ENCODE measurements around the gene ARHGAP1.
"Not testable (repeated sequence)": the region's sequence is repeated elsewhere in the genome, so short reads cannot be mapped to it uniquely, and the experiment has no call there.

The ARHGAP1 gene

GRCh38 chr11:46718155-46719019 lies 18.0 kb upstream of the ARHGAP1 start:
- H3K36me3 ChIP-seq (ENCODE audit: insufficient read depth, low read length), result no peaks in the 10 kb centered on the region
- TF ChIP-seq POLR2AphosphoS5 (IDR thresholded peaks at IDR 0.05; ENCODE audit: borderline replicate concordance, low read depth, low read length) (no peak), FOXP2 (optimal IDR thresholded peaks at IDR 0.05; ENCODE audit: control extremely low read depth, extremely low read length, insufficient read depth) (no peak), EZH2 (IDR thresholded peaks at IDR 0.05) (no peak)
- DNase-seq (ENCODE audit: low read depth, low spot score), result no peak
- H3K27ac ChIP-seq, result no peak overlapping the region
- no peak overlapping the region for H3K9ac ChIP-seq (ENCODE audit: insufficient read length)
- no peak overlapping the region for H3K4me3 ChIP-seq
- H3K9me3 ChIP-seq (ENCODE audit: low read depth, low read length), result no peaks in the 10 kb centered on the region

GRCh38 chr11:46717825-46718154 lies 17.4 kb upstream of the ARHGAP1 start:
- H3K9me3 ChIP-seq (ENCODE audit: low read depth, low read length); H3K36me3 ChIP-seq (ENCODE audit: insufficient read depth, low read length); DNase-seq (ENCODE audit: low read depth, low spot score); H3K4me3 ChIP-seq; H3K27ac ChIP-seq; H3K9ac ChIP-seq (ENCODE audit: insufficient read length): not testable (repeated sequence)

- no peak overlapping the region for H3K4me3 ChIP-seq
- no peak for TF ChIP-seq POLR2AphosphoS5 (IDR thresholded peaks at IDR 0.05; ENCODE audit: borderline replicate concordance, low read depth, low read length)
- TF ChIP-seq FOXP2 (optimal IDR thresholded peaks at IDR 0.05; ENCODE audit: control extremely low read depth, extremely low read length, insufficient read depth), result no peak
- TF ChIP-seq EZH2 (IDR thresholded peaks at IDR 0.05), result no peak
- DNase-seq (ENCODE audit: low read depth, low spot score), result no peak
- H3K9me3 ChIP-seq (ENCODE audit: low read depth, low read length), result no peaks in the 10 kb centered on the region
- no peak overlapping the region for H3K9ac ChIP-seq (ENCODE audit: insufficient read length)
- no peaks in the 10 kb centered on the region for H3K36me3 ChIP-seq (ENCODE audit: insufficient read depth, low read length)
- no peak overlapping the region for H3K27ac ChIP-seq
Measured at GRCh38 chr11:46712874-46713576, 12.6 kb upstream of the ARHGAP1 start.

GRCh38 chr11:46711303-46711702 lies 10.9 kb upstream of the ARHGAP1 start:
- no peak overlapping the region for H3K27ac ChIP-seq
- H3K9ac ChIP-seq (ENCODE audit: insufficient read length), result no peak overlapping the region
- no peak overlapping the region for H3K4me3 ChIP-seq
- DNase-seq (ENCODE audit: low read depth, low spot score), result no peak
- no peaks in the 10 kb centered on the region for H3K36me3 ChIP-seq (ENCODE audit: insufficient read depth, low read length)
- H3K9me3 ChIP-seq (ENCODE audit: low read depth, low read length), result no peaks in the 10 kb centered on the region
- no peak for TF ChIP-seq EZH2 (IDR thresholded peaks at IDR 0.05)
- TF ChIP-seq FOXP2 (optimal IDR thresholded peaks at IDR 0.05; ENCODE audit: control extremely low read depth, extremely low read length, insufficient read depth), result no peak
- TF ChIP-seq POLR2AphosphoS5 (IDR thresholded peaks at IDR 0.05; ENCODE audit: borderline replicate concordance, low read depth, low read length), result no peak

DNA sequence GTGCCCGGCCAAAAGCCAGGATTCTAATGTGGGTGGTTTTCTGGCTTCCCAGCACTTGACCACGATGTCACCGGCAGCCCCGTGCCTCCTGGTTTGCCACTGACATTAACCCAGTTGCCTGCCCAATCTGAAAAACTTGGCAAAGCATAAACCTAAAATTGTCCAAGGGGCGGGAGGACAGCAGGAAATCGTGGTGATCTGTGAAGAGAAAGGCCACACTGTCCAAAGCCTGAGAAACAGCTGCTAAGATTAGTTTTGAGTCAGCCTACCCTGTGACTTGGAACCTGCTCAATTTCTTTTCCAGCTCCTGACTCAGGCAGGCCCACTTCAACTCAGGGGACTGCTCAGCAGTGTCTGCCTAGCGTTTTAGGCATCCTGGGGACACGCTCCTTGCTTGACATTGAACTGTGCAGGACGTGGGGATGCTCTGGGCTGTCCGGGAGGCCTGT lies 10.4 kb upstream of the ARHGAP1 start:
- H3K9me3 ChIP-seq (ENCODE audit: low read depth, low read length), result no peaks in the 10 kb centered on the region
- H3K4me3 ChIP-seq, result no peak overlapping the region
- H3K27ac ChIP-seq, result no peak overlapping the region
- peaks cover under 1% of the 10 kb centered on the region; the same call in 1 of the 2 replicates for H3K36me3 ChIP-seq (ENCODE audit: insufficient read depth, low read length)
- no peak overlapping the region for H3K9ac ChIP-seq (ENCODE audit: insufficient read length)
- no peak for DNase-seq (ENCODE audit: low read depth, low spot score)
- TF ChIP-seq FOXP2 (optimal IDR thresholded peaks at IDR 0.05; ENCODE audit: control extremely low read depth, extremely low read length, insufficient read depth) (no peak), POLR2AphosphoS5 (IDR thresholded peaks at IDR 0.05; ENCODE audit: borderline replicate concordance, low read depth, low read length) (no peak), EZH2 (IDR thresholded peaks at IDR 0.05) (no peak)

- H3K27ac ChIP-seq; DNase-seq (ENCODE audit: low read depth, low spot score); H3K9me3 ChIP-seq (ENCODE audit: low read depth, low read length); H3K4me3 ChIP-seq; H3K9ac ChIP-seq (ENCODE audit: insufficient read length): not testable (repeated sequence)
- H3K36me3 ChIP-seq (ENCODE audit: insufficient read depth, low read length), result peaks cover 16% of the 10 kb centered on the region; the same call in 1 of the 2 replicates
Measured at GRCh38 chr11:46709351-46709750, 8.9 kb upstream of the ARHGAP1 start.

GRCh38 chr11:46706886-46707285 lies 6.5 kb upstream of the ARHGAP1 start:
- Histone ChIP-seq H3K27ac (no peak overlapping the region), H3K9ac (ENCODE audit: insufficient read length) (no peak overlapping the region), H3K4me3 (no peak overlapping the region), H3K36me3 (ENCODE audit: insufficient read depth, low read length) (peaks cover 37% of the 10 kb centered on the region; the same call in 1 of the 2 replicates), H3K9me3 (ENCODE audit: low read depth, low read length) (no peaks in the 10 kb centered on the region)
- no peak for DNase-seq (ENCODE audit: low read depth, low spot score)
- TF ChIP-seq FOXP2 (optimal IDR thresholded peaks at IDR 0.05; ENCODE audit: control extremely low read depth, extremely low read length, insufficient read depth) (no peak), POLR2AphosphoS5 (IDR thresholded peaks at IDR 0.05; ENCODE audit: borderline replicate concordance, low read depth, low read length) (no peak), EZH2 (IDR thresholded peaks at IDR 0.05) (no peak)

GRCh38 chr11:46705070-46705688 lies 4.8 kb upstream of the ARHGAP1 start:
- Histone ChIP-seq H3K27ac (no peak overlapping the region), H3K36me3 (ENCODE audit: insufficient read depth, low read length) (peaks cover 37% of the 10 kb centered on the region; the same call in 1 of the 2 replicates), H3K9ac (ENCODE audit: insufficient read length) (no peak overlapping the region), H3K4me3 (no peak overlapping the region), H3K9me3 (ENCODE audit: low read depth, low read length) (no peaks in the 10 kb centered on the region)
- DNase-seq (ENCODE audit: low read depth, low spot score), result no peak
- TF ChIP-seq FOXP2 (optimal IDR thresholded peaks at IDR 0.05; ENCODE audit: control extremely low read depth, extremely low read length, insufficient read depth) (no peak), POLR2AphosphoS5 (IDR thresholded peaks at IDR 0.05; ENCODE audit: borderline replicate concordance, low read depth, low read length) (no peak), EZH2 (IDR thresholded peaks at IDR 0.05) (no peak)

All from SK-N-MC (cell line).